IMR-90 (cell line): ENCODE data around the gene PLB1. TPM values are rescaled to one million over a fixed set of nuclear protein-coding genes. Genes with fewer than 3 reads are reported as not detected.
A peak's percentile ranks its signal among the peaks of the same experiment; 100 is the strongest.

Experiments
- ATAC-seq: fragments of 200-7000 bp; cut with Tn5 transposase; 2 replicates; pipeline ENCODE4 v1.9.1; 2020; ENCODE audit warnings: low read depth, mild to moderate bottlenecking, moderate library complexity
- BruUV-seq: library from RNA; stranded (reverse); fragments of 400-500 nt; replicated peaks from 2 replicates; lab custom pipeline; 2021; lab: Mats Ljungman, UMichigan
- CTCF ChIA-PET: fragments of 300-600 bp; formaldehyde crosslinking; extraction: SDS; loops from one replicate; lab custom pipeline; 2021; ENCODE audit warnings: antibody characterized with exemption; lab: Yijun Ruan, JAX
- POLR2A ChIA-PET: fragments of 300-600 bp; sonication (Branson Sonifier 250); formaldehyde crosslinking; loops from one replicate; lab custom pipeline; 2022; ENCODE audit warnings: antibody characterized with exemption; ENCODE audit not compliant: unreplicated experiment; lab: Charles Lee
- DNase-seq: peaks from one replicate; pipeline ENCODE4 v3.0.0; 2013
- H2AFZ ChIP-seq: replicated peaks from 2 replicates; pipeline ENCODE3; 2013; ENCODE audit warnings: low read length, mild to moderate bottlenecking; ENCODE audit not compliant: poor library complexity
- H2AK5ac ChIP-seq: 2 replicates; pipeline ENCODE4 v1.6.1; 2013; ENCODE audit warnings: low read depth, low read length, inconsistent platforms
- H2AK9ac ChIP-seq: replicated peaks from 2 replicates; pipeline ENCODE3; 2013; ENCODE audit warnings: mild to moderate bottlenecking, low read depth, low read length, moderate library complexity; ENCODE audit not compliant: poor library complexity
- H2BK120ac ChIP-seq: 2 replicates; pipeline ENCODE4 v1.6.1; 2013; ENCODE audit warnings: low read depth, low read length, inconsistent platforms
- H2BK15ac ChIP-seq: 3 replicates; pipeline ENCODE4 v1.6.1; 2013; ENCODE audit warnings: low read depth, low read length, inconsistent platforms
- H2BK20ac ChIP-seq: 2 replicates; pipeline ENCODE4 v1.6.1; 2013; ENCODE audit warnings: low read depth, mild to moderate bottlenecking, inconsistent platforms, low read length, moderate library complexity
- H2BK5ac ChIP-seq: 2 replicates; pipeline ENCODE4 v1.6.1; 2013; ENCODE audit warnings: mild to moderate bottlenecking, low read depth, low read length, inconsistent platforms; ENCODE audit not compliant: poor library complexity, severe bottlenecking
- H3K14ac ChIP-seq: replicated peaks from 2 replicates; pipeline ENCODE4 v1.6.1; 2013; ENCODE audit warnings: low read depth, low read length, inconsistent platforms
- H3K18ac ChIP-seq: 2 replicates; pipeline ENCODE4 v1.6.1; 2013; ENCODE audit warnings: low read depth, low read length, control low read depth
- H3K23ac ChIP-seq: 2 replicates; pipeline ENCODE4 v1.6.1; 2013; ENCODE audit warnings: low read depth, low read length, inconsistent platforms
- H3K27ac ChIP-seq: 2 replicates; pipeline ENCODE4 v1.5.1; 2013; ENCODE audit warnings: mild to moderate bottlenecking, control low read depth, low read length; ENCODE audit not compliant: insufficient read depth
- H3K27me3 ChIP-seq: 2 replicates; pipeline ENCODE4 v1.6.1; 2013; ENCODE audit warnings: low read length; ENCODE audit not compliant: control insufficient read depth, insufficient read depth
- H3K36me3 ChIP-seq: 2 replicates; pipeline ENCODE4 v1.6.1; 2013; ENCODE audit warnings: low read length, mixed read lengths; ENCODE audit not compliant: control insufficient read depth, insufficient read depth
- H3K4ac ChIP-seq: 2 replicates; pipeline ENCODE4 v1.6.1; 2013; ENCODE audit warnings: low read depth, low read length, inconsistent platforms
- H3K4me1 ChIP-seq: 2 replicates; pipeline ENCODE4 v1.6.1; 2013; ENCODE audit warnings: low read length, mixed read lengths; ENCODE audit not compliant: control insufficient read depth, insufficient read depth
- H3K4me2 ChIP-seq: 2 replicates; pipeline ENCODE4 v1.6.1; 2013; ENCODE audit warnings: low read depth, mild to moderate bottlenecking, control low read depth, low read length, moderate library complexity
- H3K4me3 ChIP-seq: 2 replicates; pipeline ENCODE4 v1.5.1; 2013; ENCODE audit warnings: low read depth, mild to moderate bottlenecking, control low read depth, low read length, moderate library complexity; ENCODE audit not compliant: insufficient read depth
- H3K56ac ChIP-seq: 2 replicates; pipeline ENCODE4 v1.6.1; 2013; ENCODE audit warnings: low read length, inconsistent platforms; ENCODE audit not compliant: insufficient read depth; ENCODE audit errors: extremely low read depth
- H3K79me1 ChIP-seq, 2 experiments: 2 replicates each; pipeline ENCODE4 v1.6.1; 2013; ENCODE audit warnings: low read length in 2 of 2, inconsistent platforms in 1 of 2, low read depth in 1 of 2
- H3K9ac ChIP-seq: 2 replicates; pipeline ENCODE4 v1.6.1; 2013; ENCODE audit warnings: low read depth, low read length, control low read depth
- H3K9me1 ChIP-seq: 2 replicates; pipeline ENCODE4 v1.6.1; 2013; ENCODE audit warnings: low read length, inconsistent platforms; ENCODE audit not compliant: insufficient read depth
- H3K9me3 ChIP-seq: 2 replicates; pipeline ENCODE4 v1.6.1; 2013; ENCODE audit warnings: low read length; ENCODE audit not compliant: control insufficient read depth, insufficient read depth
- H4K20me1 ChIP-seq: 2 replicates; pipeline ENCODE4 v1.6.1; 2013; ENCODE audit warnings: low read length, inconsistent platforms; ENCODE audit not compliant: insufficient read depth
- H4K5ac ChIP-seq: 2 replicates; pipeline ENCODE4 v1.6.1; 2013; ENCODE audit warnings: mild to moderate bottlenecking, low read depth, low read length, control low read depth
- H4K8ac ChIP-seq, 2 experiments: 2 replicates each; pipeline ENCODE4 v1.6.1; 2013; ENCODE audit warnings: low read depth in 2 of 2, low read length in 2 of 2, control low read depth in 1 of 2, inconsistent platforms in 1 of 2
- H4K91ac ChIP-seq: 2 replicates; pipeline ENCODE4 v1.6.1; 2013; ENCODE audit warnings: low read depth, low read length, inconsistent platforms; ENCODE audit not compliant: insufficient read depth
- BHLHE40 ChIP-seq: fragments of 150-350 bp; IDR thresholded peaks from 2 replicates; pipeline ENCODE4 v1.6.1; 2016; ENCODE audit warnings: mild to moderate bottlenecking, low read depth, low read length
- CEBPB ChIP-seq: IDR thresholded peaks from 2 replicates; pipeline ENCODE4 v1.6.1; 2012; ENCODE audit warnings: low read depth, low read length, improper control_type of control experiment
- CHD1 ChIP-seq: IDR thresholded peaks from 2 replicates; pipeline ENCODE4 v1.6.1; 2012; ENCODE audit warnings: low read depth, low read length, improper control_type of control experiment
- CTCF ChIP-seq: conservative IDR thresholded peaks from 2 replicates; pipeline ENCODE4 v1.5.1; 2012; ENCODE audit warnings: mild to moderate bottlenecking, low read depth, low read length, improper control_type of control experiment
- ELK1 ChIP-seq: fragments of 150-350 bp; IDR thresholded peaks from 2 replicates; pipeline ENCODE4 v1.6.1; 2016; ENCODE audit warnings: low read depth, mild to moderate bottlenecking, low read length, moderate library complexity, borderline replicate concordance
- MAFK ChIP-seq: IDR thresholded peaks from 2 replicates; pipeline ENCODE4 v1.6.1; 2012; ENCODE audit warnings: low read depth, low read length, improper control_type of control experiment
- MAZ ChIP-seq: IDR thresholded peaks from 2 replicates; pipeline ENCODE4 v1.6.1; 2012; ENCODE audit warnings: low read depth, mild to moderate bottlenecking, low read length, improper control_type of control experiment, moderate library complexity, borderline replicate concordance
- MXI1 ChIP-seq: IDR thresholded peaks from 2 replicates; pipeline ENCODE4 v1.6.1; 2012; ENCODE audit warnings: low read depth, mild to moderate bottlenecking, low read length, moderate library complexity, borderline replicate concordance
- NFE2L2 ChIP-seq: fragments of 150-350 bp; IDR thresholded peaks from 2 replicates; pipeline ENCODE4 v1.6.1; 2016; ENCODE audit warnings: low read depth, mild to moderate bottlenecking, low read length
- POLR2A ChIP-seq: IDR thresholded peaks from 2 replicates; pipeline ENCODE4 v1.6.1; 2012; ENCODE audit warnings: mild to moderate bottlenecking, low read depth, low read length
- RAD21 ChIP-seq: IDR thresholded peaks from 2 replicates; pipeline ENCODE4 v1.6.1; 2012; ENCODE audit warnings: low read length, improper control_type of control experiment
- RCOR1 ChIP-seq: IDR thresholded peaks from 2 replicates; pipeline ENCODE4 v1.6.1; 2012; ENCODE audit warnings: mild to moderate bottlenecking, low read length, improper control_type of control experiment; ENCODE audit not compliant: insufficient replicate concordance
- RFX5 ChIP-seq: IDR thresholded peaks from 2 replicates; pipeline ENCODE4 v1.8.0; 2012; ENCODE audit warnings: low read depth, mild to moderate bottlenecking, low read length, moderate library complexity
- SMC3 ChIP-seq: fragments of 150-350 bp; IDR thresholded peaks from 2 replicates; pipeline ENCODE4 v1.6.1; 2016; ENCODE audit warnings: low read depth, mild to moderate bottlenecking, antibody characterized with exemption, low read length, moderate library complexity
- USF2 ChIP-seq: fragments of 150-350 bp; IDR thresholded peaks from 2 replicates; pipeline ENCODE4 v1.6.1; 2017; ENCODE audit warnings: mild to moderate bottlenecking, antibody characterized with exemption, low read length, low read depth
- WGBS, 2 experiments: methylation state at CpG; one replicate each; pipeline versions ENCODE4 v1.1.5 to v1.1.7; 2013; ENCODE audit warnings: missing lambda C conversion rate in 2 of 2; ENCODE audit not compliant: insufficient read length in 1 of 2; ENCODE audit errors: extremely low coverage in 2 of 2; 5-methylcytosine and 5-hydroxymethylcytosine counted together
- dilution Hi-C: fragments of 300-500 bp; cut with HindIII; formaldehyde crosslinking; loops from one replicate; pipeline ENCODE4 v1.14.3; 2018; ENCODE audit warnings: low sequenced_read_pairs; ENCODE audit not compliant: unreplicated experiment
- in situ Hi-C: fragments of 300-500 bp; cut with MboI; formaldehyde crosslinking; loops from 3 replicates; pipeline ENCODE4 v1.14.3; 2019; ENCODE audit warnings: low sequenced_read_pairs, inconsistent platforms, mixed read lengths
- intact Hi-C: fragments of 100-400 bp; cut with micrococcal nuclease; formaldehyde crosslinking; loops from 2 replicates; pipeline ENCODE4 v1.10.0; 2022
- polyA plus RNA-seq, 3 experiments: library from polyadenylated mRNA; depleted of rRNA; stranded (reverse); fragments of >200 nt; gene quantifications; 2 replicates each; pipeline ENCODE4 v1.2.3, GENCODE V29; 2012; ENCODE audit warnings: low replicate concordance in 1 of 3
- total RNA-seq: library from RNA; depleted of rRNA; stranded (reverse); fragments of >200 nt; gene quantifications from 2 replicates; pipeline ENCODE4 v1.2.3, GENCODE V29; 2012

The PLB1 gene
- total and polyA plus RNA-seq, 2 of the 4 experiments (the other 2 are of a cell fraction) = 0.74 to 0.90 TPM

- intact Hi-C loops = no loop called here
- Histone ChIP-seq H2BK20ac (no peak overlapping the region), H3K27me3 (no peaks in the 10 kb centered on the region), H3K79me1 (peaks cover 0 to 14% of the 10 kb centered on the region in 2 experiments; a peak in 2 of 4 replicates), H4K91ac (no peak overlapping the region), H3K9ac (no peak overlapping the region), H2BK15ac (no peak overlapping the region), H3K9me1 (peaks cover 11% of the 10 kb centered on the region; the same call in 1 of the 2 replicates), H4K8ac (no peak overlapping the region), H3K9me3 (no peaks in the 10 kb centered on the region), H3K4ac (no peak overlapping the region), H3K4me2 (no peak overlapping the region), H3K36me3 (no peaks in the 10 kb centered on the region), H3K27ac (no peak overlapping the region), H3K18ac (no peak overlapping the region), H2AK5ac (0 out of 2 replicates have a peak overlapping the region, but pooled peaks have one; percentile 1), H3K14ac (no peak overlapping the region), H3K4me1 (peaks cover 3% of the 10 kb centered on the region), H3K4me3 (no peak overlapping the region), H2BK120ac (no peak overlapping the region), H2AFZ (no peak overlapping the region), H2AK9ac (peak overlapping the region; percentile 48), H3K23ac (no peak overlapping the region), H4K20me1 (no peaks in the 10 kb centered on the region), H3K56ac (no peak overlapping the region), H4K5ac (no peak overlapping the region), H2BK5ac (no peak overlapping the region)
- in situ Hi-C loops = loop anchor here (25.0 kb wide), 1 partner anchor 322 kb away; no protein-coding TSS in a partner anchor
- dilution Hi-C loops = no loop called here
- POLR2A ChIA-PET = no interaction called here
- no peak for ATAC-seq
- no peak for DNase-seq
- no TSS peak for BruUV-seq
- no peak for TF ChIP-seq RFX5
- TF ChIP-seq SMC3 = no peak
- no peak for TF ChIP-seq CEBPB
- no peak for TF ChIP-seq RAD21
- no peak for TF ChIP-seq NFE2L2
- no peak for TF ChIP-seq MAZ
- no peak for TF ChIP-seq MAFK
- no peak for TF ChIP-seq USF2
- TF ChIP-seq CHD1 = no peak
- no peak for TF ChIP-seq BHLHE40
- no peak for TF ChIP-seq MXI1
- TF ChIP-seq POLR2A = no peak
- no peak for TF ChIP-seq ELK1
- TF ChIP-seq RCOR1 = no peak
- no peak for TF ChIP-seq CTCF
- CTCF ChIA-PET = no interaction called here
- whole genome bisulfite sequencing, 2 experiments = 100% methylated on average over 2 of the region's 13 CpGs; no CpG with 5 or more reads in 1 of the 2 experiments
Measured at GRCh38 chr2:28590496-28591301, 94.8 kb downstream of the PLB1 start.
